DND-41 (cell line): ENCODE data around the gene FXR2.
"Not testable (repeated sequence)": the region's sequence is repeated elsewhere in the genome, so short reads cannot be mapped to it uniquely, and the experiment has no call there.

Experiments
- ATAC-seq: fragments of 200-7000 bp; cut with Tn5 transposase; 3 replicates; pipeline ENCODE4 v1.9.1; 2021; ENCODE audit warnings: low read depth; ENCODE audit not compliant: insufficient read depth
- DNase-seq: peaks from one replicate; pipeline ENCODE4 v3.0.0-alpha.2; 2020
- H2AFZ ChIP-seq: 2 replicates; pipeline ENCODE4 v1.6.0; 2012; ENCODE audit warnings: low read depth, low read length
- H3K27ac ChIP-seq: 2 replicates; pipeline ENCODE4 v1.5.1; 2012; ENCODE audit warnings: low read length, inconsistent platforms
- H3K27me3 ChIP-seq: fragments of 200-600 bp; sonication (generic); 2 replicates; pipeline ENCODE4 v1.6.0; 2012; ENCODE audit warnings: low read length, mild to moderate bottlenecking, inconsistent platforms; ENCODE audit not compliant: insufficient read depth, poor library complexity
- H3K36me3 ChIP-seq: 2 replicates; pipeline ENCODE4 v1.5.1; 2012; ENCODE audit warnings: low read length, inconsistent platforms; ENCODE audit not compliant: insufficient read depth
- H3K4me1 ChIP-seq: 2 replicates; pipeline ENCODE4 v1.5.1; 2012; ENCODE audit warnings: mild to moderate bottlenecking, low read length; ENCODE audit not compliant: insufficient read depth
- H3K4me2 ChIP-seq: 2 replicates; pipeline ENCODE4 v1.6.0; 2012; ENCODE audit warnings: mild to moderate bottlenecking, moderate library complexity, low read length, inconsistent platforms; ENCODE audit not compliant: insufficient read depth
- H3K4me3 ChIP-seq, 2 experiments: fragments of 200-600 bp in 1 of 2; shearing (Covaris generic) in 1 of 2; 2 replicates each; pipeline ENCODE4 v1.5.1; 2012 to 2016; ENCODE audit warnings: inconsistent platforms in 2 of 2, low read length in 2 of 2, mild to moderate bottlenecking in 2 of 2, low read depth in 1 of 2, moderate library complexity in 1 of 2
- H3K79me2 ChIP-seq: 2 replicates; pipeline ENCODE4 v1.6.0; 2012; ENCODE audit warnings: low read length, inconsistent platforms; ENCODE audit not compliant: insufficient read depth
- H3K9ac ChIP-seq: 2 replicates; pipeline ENCODE4 v1.6.0; 2012; ENCODE audit warnings: low read depth, mild to moderate bottlenecking, inconsistent platforms, low read length, moderate library complexity
- H3K9me3 ChIP-seq: 2 replicates; pipeline ENCODE4 v1.5.1; 2012; ENCODE audit warnings: low read length, moderate library complexity, mild to moderate bottlenecking, inconsistent platforms; ENCODE audit not compliant: insufficient read depth, severe bottlenecking
- H4K20me1 ChIP-seq: 2 replicates; pipeline ENCODE4 v1.6.0; 2012; ENCODE audit warnings: low read length; ENCODE audit not compliant: insufficient read depth
- EZH2 ChIP-seq: IDR thresholded peaks from 3 replicates; pipeline ENCODE4 v1.6.1; 2012; ENCODE audit warnings: borderline replicate concordance, low read depth, mild to moderate bottlenecking, moderate library complexity, low read length, inconsistent platforms; ENCODE audit not compliant: severe bottlenecking
- TF ChIP-seq, protein P1 (sequence below): IDR thresholded peaks from 2 replicates; pipeline ENCODE4 v1.5.1; 2012; ENCODE audit warnings: borderline replicate concordance, low read length, moderate library complexity, mild to moderate bottlenecking; ENCODE audit not compliant: poor library complexity, severe bottlenecking; ENCODE audit errors: extremely low read depth

The FXR2 gene

GRCh38 chr17:7646457-7646856 lies 31.8 kb upstream of the FXR2 start:
- Histone ChIP-seq H3K36me3 (no peaks in the 10 kb centered on the region), H3K4me1 (peaks cover 10% of the 10 kb centered on the region), H3K4me3 (no peak overlapping the region), H2AFZ (no peak overlapping the region), H3K4me2 (no peak overlapping the region), H3K9ac (no peak overlapping the region), H4K20me1 (no peaks in the 10 kb centered on the region), H3K27me3 (peaks cover 4% of the 10 kb centered on the region), H3K9me3 (no peaks in the 10 kb centered on the region), H3K79me2 (no peaks in the 10 kb centered on the region), H3K27ac (no peak overlapping the region)
- TF ChIP-seq, protein P1, sequence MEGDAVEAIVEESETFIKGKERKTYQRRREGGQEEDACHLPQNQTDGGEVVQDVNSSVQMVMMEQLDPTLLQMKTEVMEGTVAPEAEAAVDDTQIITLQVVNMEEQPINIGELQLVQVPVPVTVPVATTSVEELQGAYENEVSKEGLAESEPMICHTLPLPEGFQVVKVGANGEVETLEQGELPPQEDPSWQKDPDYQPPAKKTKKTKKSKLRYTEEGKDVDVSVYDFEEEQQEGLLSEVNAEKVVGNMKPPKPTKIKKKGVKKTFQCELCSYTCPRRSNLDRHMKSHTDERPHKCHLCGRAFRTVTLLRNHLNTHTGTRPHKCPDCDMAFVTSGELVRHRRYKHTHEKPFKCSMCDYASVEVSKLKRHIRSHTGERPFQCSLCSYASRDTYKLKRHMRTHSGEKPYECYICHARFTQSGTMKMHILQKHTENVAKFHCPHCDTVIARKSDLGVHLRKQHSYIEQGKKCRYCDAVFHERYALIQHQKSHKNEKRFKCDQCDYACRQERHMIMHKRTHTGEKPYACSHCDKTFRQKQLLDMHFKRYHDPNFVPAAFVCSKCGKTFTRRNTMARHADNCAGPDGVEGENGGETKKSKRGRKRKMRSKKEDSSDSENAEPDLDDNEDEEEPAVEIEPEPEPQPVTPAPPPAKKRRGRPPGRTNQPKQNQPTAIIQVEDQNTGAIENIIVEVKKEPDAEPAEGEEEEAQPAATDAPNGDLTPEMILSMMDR, result no peak
- no peak for TF ChIP-seq EZH2
- DNase-seq, result no peak
- no peak for ATAC-seq

DNA sequence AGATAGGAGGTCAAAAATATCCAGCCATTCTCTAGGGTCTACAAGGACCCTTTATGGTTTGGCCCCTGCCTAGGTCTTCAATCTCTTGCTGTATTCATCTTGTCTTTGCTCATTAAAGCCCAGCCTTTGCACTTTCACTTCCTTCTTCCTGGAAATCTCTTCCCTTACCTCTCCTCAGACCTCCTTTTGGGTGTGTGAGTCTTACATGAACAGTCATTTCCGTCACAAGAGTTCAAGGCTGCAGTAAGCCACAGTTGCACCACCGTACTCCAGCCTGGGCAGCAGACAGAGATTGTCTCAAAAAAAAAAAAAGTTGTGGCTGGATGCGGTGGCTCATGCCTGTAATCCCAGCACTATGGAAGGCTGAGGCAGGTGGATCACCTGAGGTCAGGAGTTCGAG lies 30.1 kb upstream of the FXR2 start:
- TF ChIP-seq, protein P1, result no peak
- TF ChIP-seq EZH2, result no peak
- Histone ChIP-seq H3K27me3 (no peaks in the 10 kb centered on the region), H3K79me2 (no peaks in the 10 kb centered on the region), H3K9ac (no peak overlapping the region), H3K36me3 (no peaks in the 10 kb centered on the region), H3K4me3 (no peak overlapping the region), H3K4me1 (no peaks in the 10 kb centered on the region), H3K9me3 (no peaks in the 10 kb centered on the region), H4K20me1 (no peaks in the 10 kb centered on the region), H3K4me2 (no peak overlapping the region), H3K27ac (no peak overlapping the region), H2AFZ (no peak overlapping the region; the same call in 1 of the 2 replicates)
- DNase-seq (no peak), ATAC-seq (no peak)

- ATAC-seq, H3K4me3 ChIP-seq, H3K36me3 ChIP-seq, H3K4me2 ChIP-seq, H3K9me3 ChIP-seq, H3K27ac ChIP-seq, H3K4me1 ChIP-seq, H3K9ac ChIP-seq, H3K79me2 ChIP-seq, H3K27me3 ChIP-seq, H4K20me1 ChIP-seq, H2AFZ ChIP-seq: not testable (repeated sequence)
- DNase-seq, result peak; percentile 33
Measured at GRCh38 chr17:7641635-7642034, 26.9 kb upstream of the FXR2 start.

- Histone ChIP-seq H3K4me2 (no peak overlapping the region), H2AFZ (no peak overlapping the region)
- no peak for DNase-seq
Measured at GRCh38 chr17:7640783-7641182, 26.1 kb upstream of the FXR2 start.

More at GRCh38 chr17:7640783-7641182, 26.1 kb upstream of the FXR2 start:
- no peaks in the 10 kb centered on the region for H3K9me3 ChIP-seq
- H3K27me3 ChIP-seq, result no peaks in the 10 kb centered on the region
- no peaks in the 10 kb centered on the region for H3K79me2 ChIP-seq
- H4K20me1 ChIP-seq, result no peaks in the 10 kb centered on the region
- no peak for TF ChIP-seq EZH2
- TF ChIP-seq, protein P1, result no peak
- no peak overlapping the region for H3K4me3 ChIP-seq
- no peak overlapping the region for H3K9ac ChIP-seq
- no peak for ATAC-seq
- no peak overlapping the region for H3K27ac ChIP-seq
- H3K36me3 ChIP-seq, result no peaks in the 10 kb centered on the region
- no peaks in the 10 kb centered on the region for H3K4me1 ChIP-seq
